ENCODE measurements around the gene ASB2.

- TF ChIP-seq ZNF274 (IDR thresholded peaks at IDR 0.05; ENCODE audit: low read depth, low read length), result no peak
- TF ChIP-seq SUZ12 (IDR thresholded peaks at IDR 0.05; ENCODE audit: extremely low read depth, insufficient read depth, insufficient read length), result no peak
- TF ChIP-seq YY1 (IDR thresholded peaks at IDR 0.05; ENCODE audit: insufficient read depth, insufficient read length), result no peak
These were observed 84.4 kb downstream of the ASB2 start for GRCh38 chr14:93891756-93892504.

Measured in NT2/D1 (cell line).